ENCODE results near the gene HMCN1.

HMCN1 gene

GRCh38 chr1:185907246-185907645 lies 173.1 kb downstream of the HMCN1 start:
- in situ Hi-C loops (cut with MboI; ENCODE audit: low pct_unique_long_range_greater_than_20kb, low sequenced_read_pairs, unreplicated experiment): no loop called here
- DNase-seq (ENCODE audit: low spot score): no peak
- TF ChIP-seq, protein P1, sequence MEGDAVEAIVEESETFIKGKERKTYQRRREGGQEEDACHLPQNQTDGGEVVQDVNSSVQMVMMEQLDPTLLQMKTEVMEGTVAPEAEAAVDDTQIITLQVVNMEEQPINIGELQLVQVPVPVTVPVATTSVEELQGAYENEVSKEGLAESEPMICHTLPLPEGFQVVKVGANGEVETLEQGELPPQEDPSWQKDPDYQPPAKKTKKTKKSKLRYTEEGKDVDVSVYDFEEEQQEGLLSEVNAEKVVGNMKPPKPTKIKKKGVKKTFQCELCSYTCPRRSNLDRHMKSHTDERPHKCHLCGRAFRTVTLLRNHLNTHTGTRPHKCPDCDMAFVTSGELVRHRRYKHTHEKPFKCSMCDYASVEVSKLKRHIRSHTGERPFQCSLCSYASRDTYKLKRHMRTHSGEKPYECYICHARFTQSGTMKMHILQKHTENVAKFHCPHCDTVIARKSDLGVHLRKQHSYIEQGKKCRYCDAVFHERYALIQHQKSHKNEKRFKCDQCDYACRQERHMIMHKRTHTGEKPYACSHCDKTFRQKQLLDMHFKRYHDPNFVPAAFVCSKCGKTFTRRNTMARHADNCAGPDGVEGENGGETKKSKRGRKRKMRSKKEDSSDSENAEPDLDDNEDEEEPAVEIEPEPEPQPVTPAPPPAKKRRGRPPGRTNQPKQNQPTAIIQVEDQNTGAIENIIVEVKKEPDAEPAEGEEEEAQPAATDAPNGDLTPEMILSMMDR (IDR thresholded peaks at IDR 0.05; ENCODE audit: extremely low read depth, insufficient read depth, missing control alignments): no peak

GRCh38 chr1:185911978-185912377 lies 177.8 kb downstream of the HMCN1 start:
- in situ Hi-C loops (cut with MboI; ENCODE audit: low pct_unique_long_range_greater_than_20kb, low sequenced_read_pairs, unreplicated experiment): no loop called here
- TF ChIP-seq, protein P1 (IDR thresholded peaks at IDR 0.05; ENCODE audit: extremely low read depth, insufficient read depth, missing control alignments): no peak

DNA sequence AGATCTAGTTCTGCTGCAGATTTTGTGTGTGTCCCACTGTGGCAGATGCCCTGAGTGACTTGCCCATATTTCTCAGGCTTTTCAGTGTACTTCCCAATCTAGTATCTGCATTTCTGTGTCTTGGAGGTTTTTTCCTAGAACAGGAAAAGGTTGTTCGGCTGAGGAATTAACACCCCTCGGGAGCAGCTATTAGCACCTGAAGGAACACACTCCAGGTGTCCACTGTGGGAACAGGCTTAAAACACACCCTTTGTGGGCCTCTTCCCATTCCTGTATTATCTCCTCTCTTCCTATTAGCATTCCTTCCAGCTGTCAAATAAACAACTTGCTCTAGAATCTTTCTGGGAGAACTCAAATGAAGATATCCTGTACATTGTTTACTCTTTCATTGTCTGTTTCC lies 178.3 kb downstream of the HMCN1 start:
- no peak for DNase-seq (ENCODE audit: low spot score)
- TF ChIP-seq, protein P1 (IDR thresholded peaks at IDR 0.05; ENCODE audit: extremely low read depth, insufficient read depth, missing control alignments): no peak
- in situ Hi-C loops (cut with MboI; ENCODE audit: low pct_unique_long_range_greater_than_20kb, low sequenced_read_pairs, unreplicated experiment): no loop called here

More at GRCh38 chr1:185911978-185912377, 177.8 kb downstream of the HMCN1 start:
- DNase-seq (ENCODE audit: low spot score): no peak

DNA sequence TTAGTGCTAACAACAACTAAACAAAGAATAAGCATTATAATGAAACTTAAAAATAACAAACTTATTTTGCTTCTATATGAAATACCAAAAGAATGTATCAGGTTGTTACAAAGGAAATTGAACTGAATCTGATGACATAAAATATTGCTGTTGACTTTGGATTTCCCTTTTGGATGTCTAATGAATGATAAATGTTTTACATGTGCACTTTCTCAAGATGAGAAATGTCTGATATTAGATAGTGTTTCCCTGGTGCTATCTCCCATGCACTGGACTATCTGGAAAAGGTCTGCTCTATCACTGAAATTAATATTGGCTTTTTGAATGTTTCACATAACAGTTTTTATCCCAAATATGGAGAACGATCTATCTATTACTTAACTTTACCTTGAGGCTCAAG lies 179.9 kb downstream of the HMCN1 start:
- TF ChIP-seq, protein P1 (IDR thresholded peaks at IDR 0.05; ENCODE audit: extremely low read depth, insufficient read depth, missing control alignments): no peak
- in situ Hi-C loops (cut with MboI; ENCODE audit: low pct_unique_long_range_greater_than_20kb, low sequenced_read_pairs, unreplicated experiment): no loop called here
- DNase-seq (ENCODE audit: low spot score): no peak

DNA sequence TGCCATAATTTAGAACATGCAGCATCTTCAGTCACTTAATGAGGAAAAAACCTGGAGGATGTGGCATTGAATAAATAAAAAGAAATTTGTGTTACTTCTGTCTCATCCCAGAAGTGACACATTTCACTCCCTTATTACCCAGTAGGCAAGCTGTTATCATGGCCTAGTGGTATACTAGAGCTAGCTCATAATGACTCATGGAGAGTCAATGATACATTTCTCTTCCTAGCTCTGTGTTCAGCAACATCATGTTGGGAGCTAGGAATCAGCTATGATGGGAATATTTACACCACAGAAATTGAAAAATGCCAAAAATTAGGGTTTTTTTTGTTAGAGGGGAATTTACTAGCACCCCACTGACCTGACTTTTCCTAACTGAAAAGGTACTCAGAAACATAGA lies 182.7 kb downstream of the HMCN1 start:
- DNase-seq (ENCODE audit: low spot score): no peak
- TF ChIP-seq, protein P1 (IDR thresholded peaks at IDR 0.05; ENCODE audit: extremely low read depth, insufficient read depth, missing control alignments): no peak
- in situ Hi-C loops (cut with MboI; ENCODE audit: low pct_unique_long_range_greater_than_20kb, low sequenced_read_pairs, unreplicated experiment): no loop called here

- TF ChIP-seq, protein P1 (IDR thresholded peaks at IDR 0.05; ENCODE audit: extremely low read depth, insufficient read depth, missing control alignments): no peak
- no peak for DNase-seq (ENCODE audit: low spot score)
- in situ Hi-C loops (cut with MboI; ENCODE audit: low pct_unique_long_range_greater_than_20kb, low sequenced_read_pairs, unreplicated experiment): no loop called here
Observed at GRCh38 chr1:185917646-185918045, 183.5 kb downstream of the HMCN1 start.

DNA sequence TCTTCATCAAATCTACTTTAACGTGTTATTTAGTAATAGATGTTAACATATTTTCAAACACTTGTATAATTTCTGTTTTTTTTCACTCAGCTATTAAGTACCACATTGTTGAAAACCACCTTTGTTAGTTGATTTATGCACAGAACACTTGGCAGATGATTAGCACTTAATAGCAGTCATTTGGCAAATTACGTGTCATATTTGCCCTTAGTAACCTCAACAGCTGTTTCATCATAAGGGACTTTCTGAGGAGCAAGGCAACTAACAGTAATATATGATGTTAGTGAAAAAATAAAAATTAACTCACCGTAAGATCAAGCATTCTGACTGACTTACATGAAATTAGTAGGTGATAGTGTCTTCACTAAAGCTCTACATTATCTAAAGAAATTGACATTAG lies 186.4 kb downstream of the HMCN1 start:
- DNase-seq (ENCODE audit: low spot score): no peak
- in situ Hi-C loops (cut with MboI; ENCODE audit: low pct_unique_long_range_greater_than_20kb, low sequenced_read_pairs, unreplicated experiment): no loop called here
- TF ChIP-seq, protein P1 (IDR thresholded peaks at IDR 0.05; ENCODE audit: extremely low read depth, insufficient read depth, missing control alignments): no peak

Measured in GM13977 (cell line).